A673 (cell line): Measurements from ENCODE around the gene SLC5A6.

Experiments used
- CTCF ChIP-seq: fragments of 300-800, 200-600 bp; sonication (generic); conservative IDR thresholded peaks from 2 replicates; pipeline ENCODE4 v1.5.1; 2017; ENCODE audit warnings: low read depth, mild to moderate bottlenecking, antibody characterized with exemption, low read length, moderate library complexity, mixed read lengths
- EZH2 ChIP-seq: fragments of 200-600 bp; sonication (generic); IDR thresholded peaks from 2 replicates; pipeline ENCODE4 v1.6.1; 2017; ENCODE audit warnings: borderline replicate concordance, low read depth, mild to moderate bottlenecking, mixed read lengths, antibody characterized with exemption, low read length; ENCODE audit not compliant: poor library complexity, severe bottlenecking

DNA sequence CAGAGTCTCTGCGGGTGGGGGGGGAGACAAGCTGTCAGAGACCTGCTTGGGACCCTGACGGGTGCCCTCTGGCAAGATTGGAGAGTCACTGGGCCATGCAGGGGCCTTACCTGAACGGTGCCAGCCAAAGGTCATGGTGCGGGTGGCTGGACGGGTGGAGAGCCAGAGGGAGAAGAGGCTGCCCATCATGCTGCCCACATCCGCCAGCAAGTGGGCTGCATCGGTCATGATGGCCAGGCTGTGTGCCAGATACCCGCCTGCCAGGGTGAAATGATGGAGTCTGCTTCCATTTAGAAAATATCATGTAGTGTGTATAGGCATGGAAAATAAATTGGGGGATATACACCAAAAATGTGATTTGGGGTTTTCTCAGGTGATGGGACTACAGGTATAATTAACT lies 46.0 kb upstream of the SLC5A6 start:
- TF ChIP-seq EZH2 (no peak), CTCF (no peak)
